Hematopoietic multipotent progenitor cell treated with erythropoietin and hydrocortisone succinate and interleukin-3 and kit ligand, for 4 days (in vitro differentiated cells): ENCODE data around the gene FOXD1.

ENCODE experiments used
- DNase-seq: peaks from one replicate; pipeline ENCODE4 v3.0.0-alpha.2; 2015

Gene FOXD1

DNA sequence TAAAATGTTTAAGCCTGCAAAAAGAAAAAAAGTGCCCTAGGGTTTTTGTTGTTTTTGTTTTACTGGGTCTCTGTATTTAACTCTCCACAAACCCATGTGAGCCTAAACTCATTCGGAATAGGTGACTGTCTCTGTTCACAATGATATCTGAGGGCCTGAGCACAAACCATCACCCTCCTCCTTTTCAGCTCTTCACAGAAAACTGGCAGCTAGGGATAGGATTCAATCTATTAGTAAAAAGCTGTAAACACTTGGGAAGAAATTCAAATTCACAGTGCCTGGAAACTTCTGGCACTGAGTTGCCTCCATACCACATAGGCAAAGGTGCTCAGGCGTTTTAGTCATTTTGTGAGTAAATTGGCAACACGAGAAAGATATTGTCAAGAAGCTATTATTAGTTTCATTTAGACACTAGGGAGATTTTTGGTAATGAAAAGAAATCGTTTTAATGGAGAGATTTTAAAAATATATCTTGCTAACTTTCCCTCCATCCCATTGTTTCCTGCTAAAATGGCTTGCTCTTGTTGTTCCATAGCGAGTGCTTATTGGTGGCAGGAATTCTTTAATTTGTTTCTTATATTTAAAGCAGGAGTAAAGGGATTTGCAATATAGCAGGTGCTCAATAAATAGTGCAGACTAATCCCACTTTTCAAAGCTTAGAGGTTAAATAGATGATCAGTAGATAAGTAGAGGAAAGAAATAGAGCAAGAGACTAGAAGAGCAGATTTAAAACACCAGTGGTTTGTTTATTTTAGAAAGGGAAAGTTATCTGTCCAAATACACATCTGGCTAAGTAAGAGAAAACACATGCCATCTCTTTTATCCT, 9.7 kb downstream of the FOXD1 start:
- no peak for DNase-seq

DNA sequence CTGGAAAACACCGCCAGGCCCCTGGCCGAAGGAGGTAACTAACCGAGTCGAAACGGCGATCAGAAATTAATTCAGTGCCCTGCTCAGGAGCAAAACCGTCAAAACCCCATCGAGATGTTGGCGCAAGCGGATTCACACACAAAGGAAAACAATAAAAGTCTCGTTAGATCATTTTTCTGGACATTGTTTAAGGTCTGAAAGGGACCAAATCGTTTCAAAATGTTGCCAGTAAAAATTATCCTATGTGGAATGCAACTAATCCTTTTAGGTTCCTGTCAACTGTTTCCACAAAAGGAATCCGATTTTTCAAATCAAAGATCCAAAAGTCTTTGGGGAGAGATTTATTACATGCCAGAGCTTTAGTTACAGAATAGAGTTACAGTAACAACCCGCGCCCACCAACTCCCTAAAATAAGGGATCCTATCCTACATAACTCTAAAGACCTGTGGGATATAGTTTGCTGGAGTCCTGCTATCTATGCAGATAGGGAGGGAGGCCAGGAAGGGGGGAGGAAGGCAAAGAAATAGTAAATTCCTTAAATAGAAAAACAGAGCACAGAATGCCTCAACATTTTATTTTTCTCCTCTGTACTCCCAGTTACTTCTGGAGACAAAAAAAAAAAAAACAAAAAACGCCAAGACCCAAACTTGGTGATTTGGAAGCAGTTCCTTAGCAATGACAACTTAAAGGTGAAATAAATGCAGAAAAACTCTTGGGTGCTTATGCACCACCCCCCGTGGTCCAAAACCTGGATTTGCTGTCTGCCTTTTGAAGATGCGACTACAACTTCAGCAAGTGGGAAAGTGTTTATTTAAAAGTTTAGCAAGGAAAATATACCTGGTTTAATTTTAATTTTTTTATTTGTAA, 10.6 kb downstream of the FOXD1 start:
- DNase-seq, result no peak

DNA sequence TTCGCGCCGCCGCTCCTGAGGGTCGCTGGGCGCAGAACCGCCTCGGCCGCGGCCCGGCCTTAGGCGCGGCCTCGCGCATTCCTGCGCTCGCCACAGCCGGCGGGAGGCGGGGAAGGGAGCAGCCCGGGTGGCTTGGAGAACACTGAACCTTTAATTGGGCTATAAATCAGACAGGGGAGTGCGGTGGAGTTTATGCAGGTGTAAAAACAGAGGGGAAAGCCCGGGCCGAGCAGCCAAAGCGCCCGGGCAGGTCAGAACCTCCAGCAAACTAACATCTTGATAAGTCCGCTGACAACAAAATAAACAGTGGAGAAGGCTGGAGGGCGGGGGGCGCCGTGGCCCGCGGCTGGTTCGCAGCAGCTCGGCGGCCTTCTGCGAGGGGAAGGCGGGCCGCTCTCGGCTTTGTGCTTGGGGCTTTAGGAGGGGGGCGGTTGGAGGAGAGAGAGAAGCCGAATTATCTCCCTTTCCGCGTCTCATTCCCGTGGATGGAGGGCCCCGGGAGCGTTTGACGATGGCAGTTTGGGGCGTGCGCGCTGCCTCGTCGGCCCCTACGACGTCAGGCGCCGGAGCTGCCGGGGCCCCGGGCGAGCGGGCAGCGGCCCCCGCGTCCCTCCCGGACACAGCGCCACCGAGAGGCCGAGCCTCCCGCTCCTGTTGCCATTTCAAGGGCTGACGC, 11.3 kb downstream of the FOXD1 start:
- DNase-seq, result no peak

GRCh38 chr5:73436535-73437100, 12.0 kb downstream of the FOXD1 start:
- DNase-seq, result no peak

DNA sequence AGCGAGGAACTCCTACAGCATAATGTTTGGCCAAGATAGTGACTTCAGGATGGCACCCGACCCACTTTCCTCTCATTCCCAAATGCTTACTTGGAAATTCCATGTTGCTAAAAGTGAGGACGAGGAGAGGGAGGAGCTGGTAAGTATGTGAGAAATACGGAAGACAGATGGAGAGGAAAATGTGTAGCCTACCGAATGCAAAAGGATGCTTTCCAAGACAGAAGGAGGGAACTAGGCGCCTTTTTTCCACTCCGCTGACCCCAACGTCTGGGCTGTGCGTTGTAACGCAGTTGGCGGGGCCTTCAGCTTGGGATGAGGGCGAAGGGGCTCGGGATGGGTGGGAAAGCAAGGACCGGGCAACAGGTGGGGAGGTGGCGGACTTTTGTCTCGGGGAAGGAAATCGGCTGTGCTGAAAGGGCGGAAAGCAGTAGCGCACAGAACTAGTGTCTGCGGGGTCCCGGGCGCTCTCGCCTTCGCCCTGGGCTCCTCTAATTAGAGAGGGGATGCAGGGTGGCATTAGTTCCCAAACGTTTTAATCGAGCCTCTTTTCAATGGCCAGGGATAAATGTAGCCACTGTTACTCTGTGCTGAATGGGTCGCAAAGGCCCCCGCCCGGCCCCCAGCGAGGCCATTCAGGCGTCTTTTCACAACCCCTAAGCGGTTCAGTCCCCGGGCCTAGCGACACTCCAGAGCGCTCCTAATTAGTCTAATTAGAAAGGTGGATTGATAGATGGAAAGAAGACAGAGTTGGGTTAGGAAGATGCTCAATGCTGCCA, 12.6 kb downstream of the FOXD1 start:
- DNase-seq, result no peak

GRCh38 chr5:73434907-73435306, 13.7 kb downstream of the FOXD1 start:
- no peak for DNase-seq

GRCh38 chr5:73434461-73434860, 14.1 kb downstream of the FOXD1 start:
- no peak for DNase-seq

DNA sequence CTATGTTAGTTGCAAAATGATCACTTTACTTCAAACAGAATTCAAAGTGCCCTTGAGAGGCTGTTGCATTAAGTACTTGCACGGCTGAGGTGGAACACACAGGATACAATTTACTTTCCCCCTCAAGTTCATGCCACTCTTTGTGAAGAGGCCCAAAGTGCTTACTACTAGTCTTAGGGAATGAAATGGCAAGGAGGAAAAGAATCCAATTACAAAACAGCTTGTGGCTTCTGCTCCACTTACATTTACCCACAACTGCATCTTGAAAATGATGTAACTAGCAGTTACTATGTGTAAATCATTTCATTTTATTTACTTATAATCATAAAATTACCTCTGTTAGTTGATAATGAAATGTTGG, 14.6 kb downstream of the FOXD1 start:
- no peak for DNase-seq

- no peak for DNase-seq
Observed at GRCh38 chr5:73433272-73433981, 15.2 kb downstream of the FOXD1 start.

- DNase-seq, result no peak
Observed at GRCh38 chr5:73431204-73431851, 17.2 kb downstream of the FOXD1 start.

- no peak for DNase-seq
Observed at GRCh38 chr5:73426034-73426433, 22.5 kb downstream of the FOXD1 start.

DNA sequence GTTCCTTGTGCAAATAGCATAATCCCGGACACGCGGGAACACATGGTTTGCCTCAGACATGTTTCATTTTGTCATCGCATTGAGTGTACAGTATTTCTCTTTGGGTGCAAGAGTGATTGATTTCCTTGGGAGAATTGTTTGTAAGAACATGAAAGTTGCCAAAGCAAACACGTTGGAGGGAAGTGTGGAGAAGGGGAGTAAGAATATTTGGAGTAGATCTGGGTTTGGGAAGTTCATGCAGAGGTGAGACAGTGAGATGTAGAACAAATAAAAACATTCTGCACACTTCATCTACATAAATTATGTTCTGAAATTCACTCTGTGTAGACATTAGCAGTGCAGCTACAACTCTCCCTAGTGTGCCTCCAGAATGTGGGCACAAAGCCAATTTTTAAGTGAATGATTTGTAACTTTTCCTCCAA, 24.0 kb downstream of the FOXD1 start:
- DNase-seq, result no peak

GRCh38 chr5:73422164-73422563, 26.4 kb downstream of the FOXD1 start:
- no peak for DNase-seq

GRCh38 chr5:73420666-73421065, 27.9 kb downstream of the FOXD1 start:
- peak; percentile 47 for DNase-seq

DNA sequence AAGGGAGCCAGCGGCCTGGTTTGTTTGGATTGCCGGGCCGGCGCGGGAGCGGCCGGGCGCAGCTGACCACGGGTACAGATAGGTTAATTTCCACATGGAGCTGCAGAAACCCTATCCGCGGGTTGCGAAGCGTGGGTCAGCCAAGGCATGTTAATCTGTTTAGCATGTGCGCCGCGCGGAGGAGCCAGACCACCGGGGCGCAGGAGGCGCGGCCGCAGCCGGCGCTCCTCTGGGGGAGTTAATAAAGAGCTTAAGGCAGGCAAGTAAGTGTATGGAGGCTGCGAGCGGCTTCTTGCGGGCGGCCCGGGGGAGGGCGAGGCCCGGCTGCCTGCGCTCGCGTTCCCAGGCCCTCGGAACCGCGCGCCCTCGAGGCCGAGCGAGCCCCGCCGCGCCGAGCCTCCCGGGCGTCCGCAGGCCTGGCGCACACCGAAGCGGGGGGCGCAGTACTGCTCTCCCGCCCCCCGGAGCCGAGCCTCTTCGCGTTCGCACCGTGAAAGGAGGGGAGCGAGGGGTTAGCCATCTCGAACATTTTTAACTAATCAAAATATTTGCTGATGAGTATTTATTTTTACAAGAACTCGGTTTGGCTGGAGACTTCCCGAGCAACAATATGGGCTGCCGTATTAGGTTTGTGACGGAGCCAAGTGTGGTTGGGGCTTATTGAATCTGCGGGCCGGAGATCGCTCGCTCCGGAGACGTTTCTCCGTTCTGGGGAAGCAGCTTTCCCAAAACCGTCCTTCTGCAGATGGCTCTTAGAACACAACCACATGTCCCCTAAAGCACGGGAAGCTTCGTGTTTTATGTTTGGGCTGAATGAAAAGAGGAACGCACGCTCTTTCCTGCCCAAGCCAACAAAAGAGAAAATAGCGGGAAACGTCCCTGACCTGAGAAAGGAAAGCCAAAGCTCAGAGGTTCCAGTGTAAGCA, 28.8 kb downstream of the FOXD1 start:
- DNase-seq, result no peak

DNA sequence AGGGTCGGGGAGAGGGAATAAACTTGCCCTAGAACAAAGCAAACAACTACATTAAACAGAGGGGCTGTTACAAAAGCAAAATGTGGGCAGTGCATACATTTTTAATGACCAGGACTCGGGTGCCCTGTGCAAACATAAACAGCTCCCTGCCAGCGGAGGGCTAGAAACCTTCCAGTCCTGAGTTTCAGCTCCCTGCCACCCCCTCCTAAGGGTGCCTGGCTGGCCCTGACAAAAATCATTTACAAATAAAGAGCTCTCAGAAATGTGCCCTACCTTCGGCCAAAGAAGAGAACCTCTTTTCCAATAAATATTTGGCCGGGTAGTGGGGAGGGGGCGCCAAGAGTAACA, 29.5 kb downstream of the FOXD1 start:
- DNase-seq, result no peak

DNA sequence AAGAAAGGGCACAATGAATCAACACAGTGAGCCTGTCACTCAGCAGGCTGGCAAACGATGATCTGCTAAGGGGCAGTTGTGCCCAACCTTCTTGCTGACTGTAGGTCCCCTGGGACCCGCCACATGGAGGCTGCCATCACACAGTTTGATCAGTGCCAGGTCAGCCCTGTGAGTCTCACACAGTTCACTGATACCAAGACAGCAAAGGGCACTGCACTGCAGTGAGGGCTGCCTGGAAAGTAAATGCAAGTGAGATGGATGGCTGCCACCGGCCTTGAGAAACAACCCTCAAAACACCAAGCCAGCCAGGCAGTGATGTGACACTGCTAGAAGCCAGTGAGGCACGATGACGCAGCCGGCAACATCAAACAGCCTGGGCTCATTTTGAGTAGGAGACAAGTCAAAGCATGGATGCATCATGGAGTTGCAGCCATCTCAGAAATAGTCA, 30.3 kb downstream of the FOXD1 start:
- DNase-seq, result no peak

DNA sequence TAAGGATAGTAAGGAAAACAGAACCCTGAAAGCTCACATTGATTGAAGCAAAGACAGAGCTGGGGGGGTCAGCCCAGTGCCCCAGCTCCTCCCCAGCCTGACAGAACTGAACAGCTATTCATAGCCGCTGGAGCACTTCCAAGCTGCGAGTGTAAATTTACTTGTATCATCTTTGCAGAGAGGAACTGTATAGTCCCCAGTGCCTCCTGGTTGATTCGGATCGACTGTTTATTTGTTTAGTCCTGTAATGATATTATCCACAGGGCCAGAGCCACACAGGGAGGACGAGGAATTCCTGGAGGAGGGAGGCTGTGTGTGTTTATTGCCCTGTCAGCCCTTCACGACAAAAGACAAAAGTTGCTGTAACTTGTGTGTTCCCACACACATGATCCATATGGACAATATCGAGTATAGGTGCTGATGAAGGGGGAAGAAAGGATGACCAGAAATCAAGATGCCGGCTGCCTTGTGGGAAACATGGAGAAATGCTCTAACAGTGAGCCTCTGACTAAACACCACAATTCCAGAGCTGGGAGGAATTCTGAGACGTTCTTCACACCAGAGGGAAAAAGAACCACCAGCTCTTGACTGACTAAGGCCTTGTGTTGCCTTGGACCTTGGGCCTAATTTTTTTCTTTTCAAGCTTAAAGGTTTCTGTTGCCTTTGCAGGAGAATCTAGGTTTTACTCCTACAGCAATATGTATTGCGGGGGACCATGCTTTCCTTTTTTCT, 31.1 kb downstream of the FOXD1 start:
- no peak for DNase-seq

DNA sequence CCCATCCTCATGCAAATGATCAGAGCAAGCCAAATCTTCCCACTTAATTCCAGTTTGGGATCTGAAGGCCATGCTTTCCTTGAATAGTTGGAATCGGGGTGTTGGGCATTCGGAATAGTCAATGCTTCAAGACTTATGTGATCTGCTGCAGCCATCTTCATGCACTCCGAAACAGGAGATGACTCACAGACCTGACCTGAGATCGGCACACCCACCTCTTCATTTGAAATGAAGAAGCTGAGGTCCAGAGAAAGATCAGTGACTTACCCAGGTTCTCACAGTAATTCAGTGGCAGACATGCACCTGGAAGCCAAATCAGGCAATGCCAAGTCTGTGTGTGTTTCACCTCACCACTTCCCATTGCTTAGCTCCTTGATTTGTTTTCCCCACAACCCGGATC, 33.0 kb downstream of the FOXD1 start:
- no peak for DNase-seq
